Measurements from ENCODE around the gene LRRC2. TPM values are rescaled to one million over a fixed set of nuclear protein-coding genes. Genes with fewer than 3 reads are reported as not detected.

LRRC2 gene
- total and polyA plus RNA-seq, 2 donors (not counting 1 experiment from before 2014, with no cell fraction given) = 3.8 to 6.0 TPM

- Histone ChIP-seq H3K27me3 (ENCODE audit: control insufficient read depth, insufficient read depth, low read length) (no peaks in the 10 kb centered on the region), H3K9ac (ENCODE audit: insufficient read depth, low read length) (no peak overlapping the region), H3K36me3 (ENCODE audit: control insufficient read depth, insufficient read depth, low read length) (no peaks in the 10 kb centered on the region), H3K9me3 (ENCODE audit: control insufficient read depth, insufficient read depth, low read depth, low read length) (no peaks in the 10 kb centered on the region), H4K20me1 (ENCODE audit: control insufficient read depth, extremely low read depth, insufficient read depth, low read length) (no peaks in the 10 kb centered on the region), H3K4me3 (replicated peaks in 1 of 4; ENCODE audit: control extremely low read depth in 1 of 4, insufficient read depth in 1 of 4, low read depth in 3 of 4, low read length in 4 of 4) (no peak overlapping the region), H3K27ac (ENCODE audit: insufficient read depth, low read length) (no peak overlapping the region), H3K79me2 (ENCODE audit: control insufficient read depth, insufficient read depth, low read length) (no peaks in the 10 kb centered on the region), H3K4me1 (ENCODE audit: control insufficient read depth, extremely low read depth, insufficient read depth, low read length) (peaks cover 14% of the 10 kb centered on the region), H2AFZ (ENCODE audit: low read length) (no peak overlapping the region), H3K4me2 (ENCODE audit: extremely low read depth, insufficient read depth, low read length) (no peak overlapping the region)
- TF ChIP-seq EZH2 (IDR thresholded peaks at IDR 0.05; ENCODE audit: low read length, missing control alignments) (no peak), CTCF (conservative IDR thresholded peaks at IDR 0.05 in 1 of 2, IDR thresholded peaks at IDR 0.05 in 1 of 2; ENCODE audit: low read depth in 1 of 2, low read length in 2 of 2) (no peak)
- DNase-seq (ENCODE audit: low read depth in 2 of 2) = no peak
Observed at GRCh38 chr3:46491089-46492070, 74.7 kb downstream of the LRRC2 start.

GRCh38 chr3:46490338-46491084, 75.6 kb downstream of the LRRC2 start:
- Histone ChIP-seq H3K27ac (ENCODE audit: insufficient read depth, low read length) (no peak overlapping the region), H3K27me3 (ENCODE audit: control insufficient read depth, insufficient read depth, low read length) (no peaks in the 10 kb centered on the region), H3K4me3 (replicated peaks in 1 of 4; ENCODE audit: control extremely low read depth in 1 of 4, insufficient read depth in 1 of 4, low read depth in 3 of 4, low read length in 4 of 4) (no peak overlapping the region), H3K9ac (ENCODE audit: insufficient read depth, low read length) (no peak overlapping the region), H3K79me2 (ENCODE audit: control insufficient read depth, insufficient read depth, low read length) (no peaks in the 10 kb centered on the region), H3K4me2 (ENCODE audit: extremely low read depth, insufficient read depth, low read length) (no peak overlapping the region), H3K36me3 (ENCODE audit: control insufficient read depth, insufficient read depth, low read length) (no peaks in the 10 kb centered on the region), H4K20me1 (ENCODE audit: control insufficient read depth, extremely low read depth, insufficient read depth, low read length) (no peaks in the 10 kb centered on the region), H3K4me1 (ENCODE audit: control insufficient read depth, extremely low read depth, insufficient read depth, low read length) (peaks cover 8% of the 10 kb centered on the region), H3K9me3 (ENCODE audit: control insufficient read depth, insufficient read depth, low read depth, low read length) (no peaks in the 10 kb centered on the region), H2AFZ (ENCODE audit: low read length) (no peak overlapping the region)
- TF ChIP-seq CTCF (conservative IDR thresholded peaks at IDR 0.05 in 1 of 2, IDR thresholded peaks at IDR 0.05 in 1 of 2; ENCODE audit: low read depth in 1 of 2, low read length in 2 of 2) (no peak), EZH2 (IDR thresholded peaks at IDR 0.05; ENCODE audit: low read length, missing control alignments) (no peak)
- DNase-seq (ENCODE audit: low read depth in 2 of 2) = peak; percentile 50 to 56

GRCh38 chr3:46489875-46490274, 76.2 kb downstream of the LRRC2 start:
- DNase-seq (ENCODE audit: low read depth in 2 of 2) = peak; percentile 64 to 86
- TF ChIP-seq EZH2 (IDR thresholded peaks at IDR 0.05; ENCODE audit: low read length, missing control alignments) (no peak), CTCF (conservative IDR thresholded peaks at IDR 0.05 in 1 of 2, IDR thresholded peaks at IDR 0.05 in 1 of 2; ENCODE audit: low read depth in 1 of 2, low read length in 2 of 2) (no peak)
- no peaks in the 10 kb centered on the region for H4K20me1 ChIP-seq (ENCODE audit: control insufficient read depth, extremely low read depth, insufficient read depth, low read length)
- no peak overlapping the region for H3K4me3 ChIP-seq (replicated peaks in 1 of 4; ENCODE audit: control extremely low read depth in 1 of 4, insufficient read depth in 1 of 4, low read depth in 3 of 4, low read length in 4 of 4)
- no peak overlapping the region for H3K27ac ChIP-seq (ENCODE audit: insufficient read depth, low read length)
- H3K36me3 ChIP-seq (ENCODE audit: control insufficient read depth, insufficient read depth, low read length) = no peaks in the 10 kb centered on the region
- no peak overlapping the region for H3K4me2 ChIP-seq (ENCODE audit: extremely low read depth, insufficient read depth, low read length)
- H3K79me2 ChIP-seq (ENCODE audit: control insufficient read depth, insufficient read depth, low read length) = no peaks in the 10 kb centered on the region
- no peak overlapping the region for H2AFZ ChIP-seq (ENCODE audit: low read length)
- no peaks in the 10 kb centered on the region for H3K9me3 ChIP-seq (ENCODE audit: control insufficient read depth, insufficient read depth, low read depth, low read length)
- H3K9ac ChIP-seq (ENCODE audit: insufficient read depth, low read length) = no peak overlapping the region
- H3K4me1 ChIP-seq (ENCODE audit: control insufficient read depth, extremely low read depth, insufficient read depth, low read length) = peaks cover 8% of the 10 kb centered on the region
- no peaks in the 10 kb centered on the region for H3K27me3 ChIP-seq (ENCODE audit: control insufficient read depth, insufficient read depth, low read length)
